HTR-8/SVneo (cell line): Measurements from ENCODE around the gene TRIM63.
A peak's percentile ranks its signal among the peaks of the same experiment; 100 is the strongest.

Source experiments
- DNase-seq: peaks from one replicate; pipeline ENCODE4 v3.0.0; 2011; ENCODE audit warnings: low spot score, mixed read lengths; ENCODE audit not compliant: insufficient read length
- FAIRE-seq: peaks from 2 replicates; lab custom pipeline; 2011; peaks lifted over from hg19 to GRCh38; lab: Jason Lieb, UNC

Gene TRIM63

GRCh38 chr1:26021647-26022403 lies 45.6 kb downstream of the TRIM63 start, which contains the start of gene EXTL1:
EXTL1 (plus strand) TSS chr1:26021775; CDS start chr1:26022647, 872 bp downstream.
- no peak for DNase-seq
- no peak for FAIRE-seq

DNA sequence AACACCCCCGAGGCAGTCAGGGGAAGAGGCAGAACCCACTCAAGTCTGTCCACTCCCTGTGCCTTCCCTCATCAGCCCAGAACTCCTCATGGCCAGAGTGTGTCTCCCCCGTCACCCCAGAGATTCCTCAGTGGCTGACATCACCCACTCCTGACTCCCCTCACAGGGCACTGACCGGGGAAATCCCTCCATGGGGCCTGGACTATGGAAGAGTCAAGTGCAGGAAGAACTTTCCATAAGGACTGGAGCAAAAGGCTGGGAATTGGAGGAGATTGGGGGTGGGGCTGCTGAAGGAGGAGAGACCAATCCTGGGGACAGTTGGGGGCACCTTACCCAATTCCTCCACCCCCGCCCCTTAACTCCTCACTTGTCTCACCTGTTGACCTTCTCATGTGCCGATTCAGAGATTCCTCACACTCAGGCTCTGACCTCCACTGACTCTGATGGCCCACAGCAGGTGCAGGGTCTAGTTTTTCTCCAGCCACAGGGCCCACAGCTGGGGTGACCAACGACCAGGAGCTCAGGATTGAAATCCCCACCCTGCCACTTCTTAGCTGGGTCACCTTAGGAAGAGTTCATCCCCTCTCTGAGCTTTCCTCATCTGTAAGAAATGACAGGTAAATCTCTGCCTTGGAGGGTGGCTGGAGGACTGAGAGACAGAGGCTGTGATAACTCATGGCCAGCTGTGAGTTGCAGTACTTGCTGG lies 46.3 kb downstream of the TRIM63 start:
- FAIRE-seq (no peak), DNase-seq (no peak)

DNA sequence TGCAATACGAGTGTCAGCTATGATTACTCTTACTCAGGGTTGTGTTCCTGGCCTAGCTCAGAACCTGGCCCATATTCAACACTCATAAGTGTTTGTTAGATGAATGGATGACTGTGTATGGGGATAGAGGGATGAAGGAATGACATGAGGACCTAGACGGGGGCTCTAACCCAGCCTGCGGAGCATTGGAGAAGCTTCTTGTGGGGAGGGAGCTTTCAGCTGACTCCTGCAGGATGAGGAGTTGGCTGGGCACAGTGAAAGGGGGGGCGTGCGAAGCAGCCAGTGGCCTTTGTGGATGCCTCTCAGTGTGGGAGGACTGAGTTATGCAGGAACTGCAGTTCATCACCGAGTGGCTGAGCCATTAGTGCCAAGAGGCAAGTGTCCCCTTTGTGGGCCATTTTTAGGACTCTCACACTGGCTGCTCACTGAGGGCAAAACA lies 47.1 kb downstream of the TRIM63 start:
- peak; percentile 63 for FAIRE-seq

GRCh38 chr1:26019641-26020315 lies 47.7 kb downstream of the TRIM63 start:
- FAIRE-seq = no peak

More for the DNA sequence above, 47.1 kb downstream of the TRIM63 start:
- DNase-seq = no peak

GRCh38 chr1:26017606-26018005 lies 49.8 kb downstream of the TRIM63 start:
- FAIRE-seq (no peak), DNase-seq (no peak)

More at GRCh38 chr1:26019641-26020315, 47.7 kb downstream of the TRIM63 start:
- DNase-seq = no peak

- FAIRE-seq (no peak), DNase-seq (no peak)
Measured at GRCh38 chr1:26016953-26017545, 50.4 kb downstream of the TRIM63 start.

DNA sequence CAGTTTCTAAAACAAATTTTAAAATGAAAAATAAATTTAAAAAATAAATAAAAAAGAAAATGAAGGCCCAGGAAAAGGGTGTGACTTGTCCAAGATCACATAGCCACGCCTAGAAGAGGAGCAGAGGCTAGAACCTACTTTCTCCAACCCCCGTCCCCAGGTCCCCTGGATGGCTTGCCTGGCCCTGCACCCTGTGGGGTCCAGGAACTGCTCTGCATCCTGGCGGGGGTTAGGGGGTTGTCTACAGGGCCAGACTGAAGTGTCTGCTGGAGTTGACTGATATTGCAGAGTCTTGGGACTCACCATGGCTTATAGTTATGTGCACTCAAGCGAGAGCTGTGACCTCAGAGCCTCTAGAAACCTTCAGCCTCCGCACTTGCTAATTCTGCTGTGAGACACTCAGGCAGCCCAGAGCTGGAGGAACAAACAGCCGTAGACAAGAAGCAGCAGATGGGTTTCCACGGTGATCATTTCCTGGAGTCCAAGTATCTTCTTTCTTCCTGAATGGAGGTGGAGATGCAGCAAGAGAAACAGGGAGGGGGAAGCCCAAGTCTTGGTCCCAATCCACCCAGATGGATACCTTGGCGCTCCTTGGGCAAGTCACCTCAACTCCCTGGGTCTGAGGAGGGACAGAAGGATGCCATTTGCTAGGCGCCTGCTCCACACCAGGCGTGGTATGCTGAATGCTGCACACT lies 51.0 kb downstream of the TRIM63 start:
- DNase-seq = no peak
- no peak for FAIRE-seq

GRCh38 chr1:26015358-26015757 lies 52.1 kb downstream of the TRIM63 start:
- no peak for DNase-seq

DNA sequence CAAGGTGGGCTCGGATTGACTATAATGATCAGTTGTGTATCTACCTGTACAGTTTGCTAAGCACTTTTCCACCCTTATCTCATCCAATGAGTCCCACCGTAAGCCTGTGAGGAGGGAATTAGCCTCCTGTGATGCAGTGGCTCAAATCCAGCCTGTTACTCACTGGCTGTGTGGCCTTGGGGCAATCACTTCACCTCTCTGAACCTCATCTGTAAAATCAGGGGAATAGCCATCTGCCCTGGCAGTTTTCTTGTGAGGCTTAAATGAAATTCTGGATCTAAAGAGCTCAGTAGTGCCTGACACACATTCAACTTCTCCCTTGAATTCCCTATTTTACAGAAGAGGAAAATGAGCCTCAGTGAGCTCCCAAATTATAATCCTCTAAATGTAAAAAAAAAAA lies 53.3 kb downstream of the TRIM63 start:
- FAIRE-seq = no peak
- no peak for DNase-seq

More at GRCh38 chr1:26015358-26015757, 52.1 kb downstream of the TRIM63 start:
- FAIRE-seq = no peak

DNA sequence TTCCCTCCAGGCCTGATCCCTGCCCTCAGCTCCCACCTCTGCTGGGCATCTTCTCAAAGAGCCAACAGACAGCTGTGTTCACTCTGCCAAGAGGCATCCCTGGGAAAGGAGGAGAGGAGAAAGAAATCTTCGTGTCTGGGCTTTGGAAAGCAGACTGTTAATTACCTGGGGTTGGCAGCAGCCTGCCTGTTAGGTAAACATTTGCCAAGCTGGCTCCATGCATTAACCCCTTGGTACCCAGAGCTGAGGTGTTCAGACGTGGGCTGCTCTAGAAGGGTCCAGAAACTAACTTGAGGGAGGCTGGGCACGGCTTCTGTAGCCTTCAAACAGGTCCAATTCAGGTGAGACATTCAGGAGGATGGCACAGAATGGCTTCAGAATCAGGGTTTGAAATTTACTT lies 54.6 kb downstream of the TRIM63 start:
- FAIRE-seq (no peak), DNase-seq (no peak)

DNA sequence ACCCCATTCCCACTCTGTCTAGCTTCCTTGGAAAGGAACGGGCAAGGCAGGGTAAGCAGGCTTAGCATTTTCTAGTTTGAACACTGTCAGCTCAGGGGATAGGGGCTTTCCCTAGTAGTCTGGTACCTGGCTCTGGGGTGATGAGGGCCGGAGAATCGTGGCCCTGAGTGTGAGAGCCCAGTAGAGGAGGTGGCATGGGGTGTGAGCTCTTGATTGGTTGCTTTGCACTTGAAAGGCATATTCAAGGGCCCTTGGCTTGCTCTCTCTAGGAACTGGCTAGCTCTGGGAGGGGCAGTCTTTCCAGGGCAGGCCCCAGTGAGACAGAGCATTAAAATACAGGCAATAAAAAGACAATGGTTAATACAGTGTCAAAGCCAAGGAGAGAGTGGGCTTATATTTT lies 56.6 kb downstream of the TRIM63 start:
- no peak for DNase-seq
- no peak for FAIRE-seq

- DNase-seq (no peak), FAIRE-seq (no peak)
Measured at GRCh38 chr1:26009796-26010447, 57.5 kb downstream of the TRIM63 start.

GRCh38 chr1:26006710-26007109 lies 60.7 kb downstream of the TRIM63 start:
- DNase-seq (no peak), FAIRE-seq (no peak)

DNA sequence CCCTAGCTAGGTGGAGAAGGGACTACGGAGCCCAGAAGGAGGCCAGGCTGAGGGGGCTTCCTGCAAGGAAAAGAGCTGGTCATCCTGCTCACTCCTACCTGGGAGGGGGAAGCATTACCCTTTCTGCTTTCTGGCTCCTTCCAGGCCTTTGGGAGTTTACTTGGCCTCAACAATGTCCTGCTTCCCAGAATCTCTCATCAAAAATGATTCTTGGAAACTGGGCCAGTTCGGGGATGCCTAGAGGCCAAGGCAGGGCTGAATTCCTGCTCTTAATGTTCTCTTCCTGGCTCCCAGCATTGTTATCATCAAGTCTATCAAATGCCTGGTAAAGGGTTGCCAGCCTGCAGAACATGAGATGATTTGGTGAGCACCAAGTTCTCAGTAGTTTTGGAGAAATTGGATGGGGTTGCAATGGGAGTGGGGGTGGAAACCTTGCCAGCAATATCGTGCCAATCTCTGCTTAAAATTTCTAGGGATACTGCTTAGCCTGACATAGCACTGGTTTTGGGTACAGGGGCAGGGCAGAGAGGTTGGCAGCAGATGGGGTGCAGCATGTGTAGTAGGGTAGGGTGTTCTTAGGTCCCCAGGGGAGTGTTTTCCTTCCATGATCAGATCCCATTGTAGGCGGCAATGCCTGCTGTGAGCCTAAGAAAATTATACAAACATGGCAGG lies 61.9 kb downstream of the TRIM63 start:
- FAIRE-seq (no peak), DNase-seq (no peak)

DNA sequence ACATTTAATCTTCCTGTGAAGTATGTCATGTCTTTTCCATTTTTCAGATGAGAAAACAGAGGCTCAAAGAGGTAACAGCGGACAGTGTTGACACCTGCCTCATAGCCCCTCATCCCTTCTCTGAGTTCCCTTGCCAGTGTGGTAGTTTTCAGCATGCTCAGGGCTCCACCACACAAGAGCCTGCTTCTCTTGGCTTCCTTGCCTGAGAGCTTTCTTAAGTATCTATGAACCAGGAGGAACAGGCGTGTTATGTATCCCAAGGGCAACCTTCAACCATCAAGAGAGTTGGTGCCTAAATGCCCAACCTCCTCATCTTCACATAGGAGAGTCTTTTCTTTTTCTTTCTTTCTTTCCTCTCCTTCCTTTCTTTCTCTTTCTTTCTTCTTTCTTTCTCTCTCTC lies 63.7 kb downstream of the TRIM63 start:
- FAIRE-seq (no peak), DNase-seq (no peak)

- no peak for FAIRE-seq
Measured at GRCh38 chr1:26003262-26003661, 64.2 kb downstream of the TRIM63 start.

More at GRCh38 chr1:26003262-26003661, 64.2 kb downstream of the TRIM63 start:
- no peak for DNase-seq
